Loucy (cell line): ENCODE measurements around the gene SLC51A.
"Not testable (repeated sequence)": the region's sequence is repeated elsewhere in the genome, so short reads cannot be mapped to it uniquely, and the experiment has no call there.

Experiments used
- H2AFZ ChIP-seq: fragments of 200-600 bp; sonication (generic); 2 replicates; pipeline ENCODE4 v1.6.0; 2016; ENCODE audit warnings: antibody characterized with exemption, mild to moderate bottlenecking, low read length, moderate library complexity
- H3F3A ChIP-seq: fragments of 200-600 bp; 2 replicates; pipeline ENCODE4 v1.6.0; 2016; ENCODE audit warnings: antibody characterized with exemption, low read depth, mild to moderate bottlenecking
- H3K27me3 ChIP-seq: fragments of 200-600 bp; sonication (generic); 2 replicates; pipeline ENCODE4 v1.6.1; 2014; ENCODE audit warnings: low read length, mild to moderate bottlenecking; ENCODE audit not compliant: insufficient read depth, poor library complexity, severe bottlenecking
- H3K36me3 ChIP-seq: fragments of 200-600 bp; sonication (generic); 2 replicates; pipeline ENCODE4 v1.6.1; 2016; ENCODE audit warnings: low read length; ENCODE audit not compliant: insufficient read depth
- H3K4me1 ChIP-seq: fragments of 200-600 bp; sonication (generic); 2 replicates; pipeline ENCODE4 v1.5.1; 2014; ENCODE audit warnings: low read length, mild to moderate bottlenecking; ENCODE audit not compliant: insufficient read depth, poor library complexity, severe bottlenecking
- H3K4me2 ChIP-seq: fragments of 200-600 bp; sonication (generic); 2 replicates; pipeline ENCODE4 v1.6.0; 2014; ENCODE audit warnings: antibody characterized with exemption, low read length, low read depth, mild to moderate bottlenecking; ENCODE audit not compliant: poor library complexity, severe bottlenecking
- H3K4me3 ChIP-seq: fragments of 200-600 bp; sonication (generic); 2 replicates; pipeline ENCODE4 v1.5.1; 2014; ENCODE audit warnings: low read length, mild to moderate bottlenecking, mixed read lengths; ENCODE audit not compliant: poor library complexity, severe bottlenecking
- H3K79me2 ChIP-seq: fragments of 200-600 bp; sonication (generic); 2 replicates; pipeline ENCODE4 v1.6.1; 2014; ENCODE audit warnings: low read length; ENCODE audit not compliant: insufficient read depth
- H3K9ac ChIP-seq: fragments of 200-600 bp; sonication (generic); 2 replicates; pipeline ENCODE4 v1.6.0; 2014; ENCODE audit warnings: mild to moderate bottlenecking, low read depth, low read length, moderate library complexity; ENCODE audit not compliant: poor library complexity, severe bottlenecking
- H3K9me2 ChIP-seq: fragments of 200-600 bp; sonication (generic); replicated peaks from 2 replicates; pipeline ENCODE4 v1.6.1; 2016; ENCODE audit warnings: low read depth, low read length, mixed read lengths
- H3K9me3 ChIP-seq: fragments of 200-600 bp; sonication (generic); 2 replicates; pipeline ENCODE4 v1.6.1; 2014; ENCODE audit warnings: mild to moderate bottlenecking, antibody characterized with exemption, low read length, low read depth; ENCODE audit not compliant: insufficient read depth
- H4K20me1 ChIP-seq: fragments of 200-600 bp; sonication (generic); 2 replicates; pipeline ENCODE4 v1.6.0; 2014; ENCODE audit warnings: antibody characterized with exemption, low read length, mild to moderate bottlenecking; ENCODE audit not compliant: insufficient read depth, poor library complexity, severe bottlenecking
- CTCF ChIP-seq: fragments of 200-600 bp; sonication (generic); conservative IDR thresholded peaks from 2 replicates; pipeline ENCODE4 v1.5.1; 2014; ENCODE audit warnings: mild to moderate bottlenecking, antibody characterized with exemption, low read length
- EZH2phosphoT487 ChIP-seq: fragments of 200-600 bp; IDR thresholded peaks from 2 replicates; pipeline ENCODE4 v1.6.1; 2018; ENCODE audit warnings: antibody characterized with exemption, mild to moderate bottlenecking, moderate library complexity, borderline replicate concordance

The SLC51A gene

GRCh38 chr3:196169836-196170240 is 46.5 kb upstream of the SLC51A start:
- Histone ChIP-seq H3K4me1 (peaks cover 4% of the 10 kb centered on the region), H3F3A (no peaks in the 10 kb centered on the region), H3K79me2 (no peaks in the 10 kb centered on the region), H3K9me2 (no peaks in the 10 kb centered on the region), H3K4me2 (no peak overlapping the region), H4K20me1 (no peaks in the 10 kb centered on the region), H2AFZ (no peak overlapping the region), H3K9me3 (no peaks in the 10 kb centered on the region), H3K27me3 (no peaks in the 10 kb centered on the region), H3K4me3 (no peak overlapping the region), H3K9ac (no peak overlapping the region), H3K36me3 (no peaks in the 10 kb centered on the region)
- TF ChIP-seq EZH2phosphoT487: no peak
- TF ChIP-seq CTCF: no peak

GRCh38 chr3:196170296-196170695 is 46.0 kb upstream of the SLC51A start:
- not testable (repeated sequence) for H2AFZ ChIP-seq, H3K9me2 ChIP-seq, H3K36me3 ChIP-seq, H3K27me3 ChIP-seq, H3K9ac ChIP-seq, H3F3A ChIP-seq, H3K9me3 ChIP-seq, H3K4me2 ChIP-seq, H3K4me3 ChIP-seq, H4K20me1 ChIP-seq, H3K4me1 ChIP-seq, H3K79me2 ChIP-seq

GRCh38 chr3:196174652-196175051 is 41.7 kb upstream of the SLC51A start:
- peak overlapping the region; percentile 20 for H3K9ac ChIP-seq
- H3K9me3 ChIP-seq: no peaks in the 10 kb centered on the region
- no peaks in the 10 kb centered on the region for H3K36me3 ChIP-seq
- no peaks in the 10 kb centered on the region for H4K20me1 ChIP-seq
- no peaks in the 10 kb centered on the region for H3K27me3 ChIP-seq
- H2AFZ ChIP-seq: peak overlapping the region; percentile 55; the same call in 1 of the 2 replicates
- H3K9me2 ChIP-seq: no peaks in the 10 kb centered on the region
- H3K4me2 ChIP-seq: peak overlapping the region; percentile 27
- peaks cover 14% of the 10 kb centered on the region for H3F3A ChIP-seq
- TF ChIP-seq EZH2phosphoT487: no peak
- TF ChIP-seq CTCF: no peak
- peaks cover 32% of the 10 kb centered on the region for H3K4me1 ChIP-seq
- no peak overlapping the region for H3K4me3 ChIP-seq
- H3K79me2 ChIP-seq: peaks cover 8% of the 10 kb centered on the region

DNA sequence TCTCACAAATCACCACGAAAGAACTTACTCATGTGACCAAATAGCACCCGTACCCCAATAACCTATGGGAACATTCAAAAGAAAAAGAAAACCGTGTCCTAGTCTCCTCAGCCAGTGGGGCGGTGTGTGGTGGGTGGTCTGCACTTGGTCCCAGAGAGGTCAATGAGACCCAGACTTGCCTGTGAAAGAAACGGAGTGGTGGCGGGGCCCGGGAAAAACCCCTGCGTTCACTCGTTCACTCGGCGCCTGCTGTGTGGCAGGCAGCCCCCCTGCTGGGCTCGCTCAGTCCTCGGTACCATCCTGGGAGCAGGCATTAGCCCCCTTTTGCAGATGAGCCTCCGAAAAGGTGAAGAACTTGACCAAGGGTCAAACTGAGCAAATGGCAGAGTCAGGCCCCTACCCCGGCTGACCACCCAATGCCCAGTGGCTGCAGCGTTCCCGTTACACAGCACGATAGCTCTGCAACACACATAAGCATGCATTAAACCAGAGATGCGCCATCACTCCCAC is 41.2 kb upstream of the SLC51A start:
- H3K9me3 ChIP-seq: no peaks in the 10 kb centered on the region
- H3K36me3 ChIP-seq: no peaks in the 10 kb centered on the region
- H2AFZ ChIP-seq: 0 out of 2 replicates have a peak overlapping the region, but pooled peaks have one; percentile 55
- peaks cover 37% of the 10 kb centered on the region for H3K4me1 ChIP-seq
- H3F3A ChIP-seq: peaks cover 17% of the 10 kb centered on the region
- peak overlapping the region; percentile 20 for H3K9ac ChIP-seq
- no peak overlapping the region for H3K4me2 ChIP-seq
- H3K4me3 ChIP-seq: no peak overlapping the region
- H4K20me1 ChIP-seq: no peaks in the 10 kb centered on the region
- H3K9me2 ChIP-seq: no peaks in the 10 kb centered on the region
- no peak for TF ChIP-seq EZH2phosphoT487
- no peak for TF ChIP-seq CTCF
- no peaks in the 10 kb centered on the region for H3K27me3 ChIP-seq
- H3K79me2 ChIP-seq: peaks cover 10% of the 10 kb centered on the region
